K562 (cell line): ENCODE results near the gene SLC9A1. TPM values are rescaled to one million over a fixed set of nuclear protein-coding genes. Genes with fewer than 3 reads are reported as not detected.

Experiments
- ATAC-seq: fragments of 200-7000 bp; cut with Tn5 transposase; 3 replicates; pipeline ENCODE4 v1.9.1; 2020; ENCODE audit warnings: moderate library complexity
- BruUV-seq: library from RNA; stranded (reverse); fragments of 400-500 nt; replicated peaks from 2 replicates; lab custom pipeline; 2021; lab: Mats Ljungman, UMichigan
- CTCF ChIA-PET: fragments of 300-600 bp; formaldehyde crosslinking; extraction: SDS; loops from one replicate; lab custom pipeline; 2021; ENCODE audit warnings: low intra/inter-chr PET ratio; lab: Yijun Ruan, JAX
- POLR2A ChIA-PET: fragments of 300-600, 350-650 bp; sonication (Branson Sonifier 250); formaldehyde crosslinking; extraction: SDS; loops from one replicate; lab custom pipeline; 2021; ENCODE audit warnings: antibody characterized with exemption, inconsistent platforms; lab: Yijun Ruan, JAX
- DNase-seq, 4 experiments: peaks; one replicate each; pipeline versions ENCODE4 v3.0.0 to v3.0.0-alpha.2; 2011 to 2018; ENCODE audit warnings: low spot score in 3 of 4, mixed read lengths in 3 of 4; ENCODE audit errors: extremely low read depth in 1 of 4
- FAIRE-seq: peaks from 2 replicates; lab custom pipeline; 2011; peaks lifted over from hg19 to GRCh38; lab: Jason Lieb, UNC
- H2AFZ ChIP-seq: 2 replicates; pipeline ENCODE4 v1.6.0; 2011; ENCODE audit warnings: low read depth, low read length, control low read depth, inconsistent platforms
- H3K27ac ChIP-seq: fragments of 200-600 bp; 3 replicates; pipeline ENCODE4 v1.8.0; 2011; ENCODE audit warnings: low read depth, mild to moderate bottlenecking, control low read depth, inconsistent platforms, low read length, moderate library complexity, mixed read lengths; ENCODE audit errors: extremely low read depth
- H3K27me3 ChIP-seq, 2 experiments: fragments of 300-600 bp in 1 of 2; 2 replicates in 1 of 2; 3 replicates in 1 of 2; pipeline versions ENCODE4 v1.6.0 to v1.8.0; 2011; ENCODE audit warnings: inconsistent platforms in 2 of 2, low read length in 2 of 2, mild to moderate bottlenecking in 1 of 2, mixed read lengths in 1 of 2, moderate library complexity in 1 of 2; ENCODE audit not compliant: control insufficient read depth in 2 of 2, insufficient read depth in 2 of 2
- H3K36me3 ChIP-seq: fragments of 300-600 bp; 3 replicates; pipeline ENCODE4 v1.8.0; 2011; ENCODE audit warnings: mild to moderate bottlenecking, low read length, inconsistent platforms; ENCODE audit not compliant: control insufficient read depth, insufficient read depth
- H3K4me1 ChIP-seq, 2 experiments: fragments of 200-600 bp in 1 of 2; replicated peaks in 1 of 2; 2 replicates in 1 of 2; 3 replicates in 1 of 2; pipeline versions ENCODE4 v1.5.1 to v1.8.0; 2011; ENCODE audit warnings: inconsistent platforms in 2 of 2, low read length in 2 of 2, mild to moderate bottlenecking in 1 of 2, mixed read lengths in 1 of 2, moderate library complexity in 1 of 2; ENCODE audit not compliant: control insufficient read depth in 2 of 2, insufficient read depth in 2 of 2
- H3K4me2 ChIP-seq: 2 replicates; pipeline ENCODE4 v1.6.1; 2011; ENCODE audit warnings: low read length, control low read depth, inconsistent platforms, mixed read lengths; ENCODE audit not compliant: insufficient read depth
- H3K4me3 ChIP-seq: fragments of 200-600 bp; sonication (generic), shearing (Covaris generic); 2 replicates; pipeline ENCODE4 v1.5.1; 2016; ENCODE audit warnings: control low read depth, inconsistent platforms
- H3K79me2 ChIP-seq: fragments of 200-600 bp; 3 replicates; pipeline ENCODE4 v1.8.0; 2011; ENCODE audit warnings: low read length, inconsistent platforms; ENCODE audit not compliant: control insufficient read depth, insufficient read depth
- H3K9ac ChIP-seq, 2 experiments: 2 replicates each; pipeline versions ENCODE4 v1.6.0 to v1.6.1; 2011; ENCODE audit warnings: low read depth in 2 of 2, low read length in 2 of 2, control low read depth in 1 of 2, inconsistent platforms in 1 of 2, mild to moderate bottlenecking in 1 of 2, mixed read lengths in 1 of 2; ENCODE audit not compliant: insufficient read depth in 1 of 2
- H3K9me1 ChIP-seq: one replicate; pipeline ENCODE4 v1.6.0; 2011; ENCODE audit warnings: inconsistent platforms, mild to moderate bottlenecking, low read length, moderate library complexity; ENCODE audit not compliant: control insufficient read depth, insufficient read depth
- H3K9me3 ChIP-seq: replicated peaks from 2 replicates; pipeline ENCODE4 v1.5.1; 2011; ENCODE audit warnings: low read depth, low read length, inconsistent platforms; ENCODE audit not compliant: control insufficient read depth, insufficient read depth
- H4K20me1 ChIP-seq: replicated peaks from 2 replicates; pipeline ENCODE4 v1.6.1; 2011; ENCODE audit warnings: low read length, inconsistent platforms, mixed read lengths; ENCODE audit not compliant: control insufficient read depth, insufficient read depth
- C11orf30 ChIP-seq: fragments of 450-650 bp; IDR thresholded peaks from 2 replicates; pipeline ENCODE4 v1.6.1; 2016; ENCODE audit warnings: low read depth, mild to moderate bottlenecking
- HMG20A ChIP-seq: fragments of 450-650 bp; formaldehyde crosslinking; conservative IDR thresholded peaks from 2 replicates; pipeline ENCODE4 v1.4.0; 2020; ENCODE audit warnings: mild to moderate bottlenecking, mixed read lengths
- NCOA1 ChIP-seq: fragments of 450-650 bp; IDR thresholded peaks from 2 replicates; pipeline ENCODE4 v1.6.1; 2016; ENCODE audit warnings: low read depth
- NCOA2 ChIP-seq, 2 experiments: fragments of 450-650 bp; IDR thresholded peaks; 2 replicates each; pipeline ENCODE4 v1.6.1; 2018; ENCODE audit warnings: mild to moderate bottlenecking in 2 of 2, moderate library complexity in 1 of 2; ENCODE audit not compliant: partially characterized antibody in 2 of 2
- NCOA6 ChIP-seq: fragments of 450-650 bp; IDR thresholded peaks from 2 replicates; pipeline ENCODE4 v1.6.1; 2017; ENCODE audit warnings: mild to moderate bottlenecking
- NR1H2 ChIP-seq: sonication (generic); formaldehyde crosslinking; IDR thresholded peaks from 2 replicates; pipeline ENCODE4 v1.4.0; 2020; ENCODE audit warnings: mild to moderate bottlenecking, missing genetic modification reagents
- SUPT5H ChIP-seq: fragments of 450-650 bp; IDR thresholded peaks from 2 replicates; pipeline ENCODE4 v1.6.1; 2016
- U2AF1 ChIP-seq: fragments of 200-400 bp; formaldehyde crosslinking; optimal IDR thresholded peaks from 2 replicates; pipeline ENCODE3; 2017; ENCODE audit warnings: mild to moderate bottlenecking, low read depth, low read length, moderate library complexity
- WGBS: fragments of 100-300 bp; shearing (Covaris generic); methylation state at CpG from one replicate; pipeline ENCODE4 v1.1.6; 2016; ENCODE audit warnings: low coverage, mixed read lengths; ENCODE audit not compliant: insufficient coverage; ENCODE audit errors: missing lambda C conversion rate; 5-methylcytosine and 5-hydroxymethylcytosine counted together
- in situ Hi-C: fragments of 300-500 bp; cut with MboI; formaldehyde crosslinking; loops from 4 replicates; pipeline ENCODE4 v1.15.0; 2018; ENCODE audit warnings: inconsistent platforms, mixed read lengths
- intact Hi-C: fragments of 100-400 bp; cut with micrococcal nuclease; formaldehyde crosslinking; loops from 2 replicates; pipeline ENCODE4 v1.14.2; 2022
- polyA plus RNA-seq, 8 experiments: library from polyadenylated mRNA; depleted of rRNA in 4 of 8; stranded (reverse) in 5 of 8; unstranded in 3 of 8; fragments of >200 nt; fragmentation: Nextera tagmentation in 2 of 8; fragmentation: Illumina TruSeq in 1 of 8; extraction: Ambion mirVana in 2 of 8; extraction: Trizol in 1 of 8; gene quantifications; 2 replicates each; pipeline versions ENCODE4 v1.2.1 to v1.2.3, GENCODE V29; 2011 to 2014; ENCODE audit warnings: inconsistent platforms in 1 of 8, missing spikeins in 1 of 8
- total RNA-seq, 7 experiments: library from RNA; depleted of rRNA in 6 of 7; stranded (reverse); fragments of >200 nt in 6 of 7; fragmentation: Illumina TruSeq in 2 of 7; extraction: Trizol in 2 of 7; gene quantifications; 2 replicates each; pipeline versions ENCODE4 v1.2.1 to v1.2.3, GENCODE V29; 2011 to 2021; ENCODE audit warnings: low replicate concordance in 1 of 7
- TF ChIP-seq, protein P1 (sequence below), 3 experiments: IDR thresholded peaks in 2 of 3; conservative IDR thresholded peaks in 1 of 3; 2 replicates each; pipeline ENCODE4 v1.5.1; 2011 to 2012; ENCODE audit warnings: low read length in 3 of 3, mild to moderate bottlenecking in 3 of 3, control low read depth in 2 of 3, improper control_type of control experiment in 1 of 3, inconsistent platforms in 1 of 3, low read depth in 1 of 3, mixed read lengths in 1 of 3, moderate library complexity in 1 of 3; ENCODE audit not compliant: insufficient read depth in 2 of 3
- TF ChIP-seq, protein P2 (sequence below): IDR thresholded peaks from 3 replicates; pipeline ENCODE4 v1.6.1; 2011; ENCODE audit warnings: borderline replicate concordance, mild to moderate bottlenecking; ENCODE audit not compliant: insufficient read length, insufficient read depth
- TF ChIP-seq, protein P3 (sequence below): sonication (generic); formaldehyde crosslinking; IDR thresholded peaks from 2 replicates; pipeline ENCODE4 v1.8.1; 2022; ENCODE audit warnings: missing genetic modification reagents
- TF ChIP-seq, protein P4 (sequence below): fragments of 250-450 bp; sonication (Bioruptor Pico); IDR thresholded peaks from 2 replicates; pipeline ENCODE4 v1.6.1; 2021; ENCODE audit warnings: mild to moderate bottlenecking
- TF ChIP-seq, protein P5 (sequence below): fragments of 450-650 bp; formaldehyde crosslinking; IDR thresholded peaks from 2 replicates; pipeline ENCODE4 v1.4.0; 2020; ENCODE audit warnings: mild to moderate bottlenecking, mixed read lengths

Gene SLC9A1
- total and polyA plus RNA-seq, 9 of the 15 experiments (the other 6 are each of a cell fraction or from before 2014, with no cell fraction given): 0.59 to 14.4 (median 2.0) TPM

DNA sequence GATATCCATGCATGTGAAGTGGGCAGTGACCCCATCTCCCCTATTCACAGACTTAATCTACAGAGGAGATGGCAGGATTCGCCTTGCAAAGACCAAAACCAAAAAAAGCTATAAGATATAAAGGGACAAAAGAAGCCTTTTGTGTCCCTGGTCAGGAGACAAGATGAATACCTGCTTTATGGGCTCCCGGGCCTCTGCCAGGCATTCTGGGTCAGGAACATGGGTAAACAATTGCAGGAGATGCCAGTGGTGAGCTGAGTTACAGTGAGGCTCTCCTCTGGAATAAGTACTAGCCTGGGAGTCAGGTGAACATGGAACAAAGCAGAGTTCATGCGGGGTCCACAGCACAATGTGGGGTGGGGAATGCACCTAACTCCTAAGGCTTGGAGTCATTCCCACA, 4.7 kb downstream of the SLC9A1 start:
- 77% methylated on average over 3 of the region's 3 CpGs for WGBS
- ATAC-seq: no peak
- no TSS peak for BruUV-seq
- no peak for FAIRE-seq
- H3K4me3 ChIP-seq: no peak overlapping the region
- no peaks in the 10 kb centered on the region for H3K9me1 ChIP-seq
- no peaks in the 10 kb centered on the region; the same call in 2 of the 3 replicates for H3K36me3 ChIP-seq
- ChIA-PET POLR2A (interaction anchor here (0.6 to 11.8 kb wide), 8 partner anchors 10 to 1194 kb away, joined by 3 to 380 read pairs (median 3); no protein-coding TSS in a partner anchor), CTCF (no interaction called here)
- 0 out of 2 replicates have a peak, but pooled peaks cover 1% of the 10 kb centered on the region for H3K9me3 ChIP-seq
- intact Hi-C loops (loop anchor here (10.0 kb wide), 1 partner anchor 45 kb away; no protein-coding TSS in a partner anchor), in situ Hi-C loops (no loop called here)
- no peak for DNase-seq
- no peak overlapping the region for H3K4me2 ChIP-seq
- H3K27me3 ChIP-seq: no peaks in the 10 kb centered on the region
- peaks cover 42% of the 10 kb centered on the region for H3K79me2 ChIP-seq
- H3K9ac ChIP-seq: no peak overlapping the region
- H4K20me1 ChIP-seq: peaks cover 13% of the 10 kb centered on the region; the same call in 1 of the 2 replicates
- no peak overlapping the region for H2AFZ ChIP-seq
- TF ChIP-seq NCOA2 (IDR thresholded peaks at IDR 0.05; ENCODE audit: partially characterized antibody in 2 of 2) (no peak), NCOA6 (no peak), HMG20A (CRISPR knock-in tag) (no peak), NR1H2 (CRISPR knock-in tag) (no peak), NCOA1 (no peak), U2AF1 (no peak), C11orf30 (no peak), SUPT5H (no peak)
- TF ChIP-seq, protein P1, sequence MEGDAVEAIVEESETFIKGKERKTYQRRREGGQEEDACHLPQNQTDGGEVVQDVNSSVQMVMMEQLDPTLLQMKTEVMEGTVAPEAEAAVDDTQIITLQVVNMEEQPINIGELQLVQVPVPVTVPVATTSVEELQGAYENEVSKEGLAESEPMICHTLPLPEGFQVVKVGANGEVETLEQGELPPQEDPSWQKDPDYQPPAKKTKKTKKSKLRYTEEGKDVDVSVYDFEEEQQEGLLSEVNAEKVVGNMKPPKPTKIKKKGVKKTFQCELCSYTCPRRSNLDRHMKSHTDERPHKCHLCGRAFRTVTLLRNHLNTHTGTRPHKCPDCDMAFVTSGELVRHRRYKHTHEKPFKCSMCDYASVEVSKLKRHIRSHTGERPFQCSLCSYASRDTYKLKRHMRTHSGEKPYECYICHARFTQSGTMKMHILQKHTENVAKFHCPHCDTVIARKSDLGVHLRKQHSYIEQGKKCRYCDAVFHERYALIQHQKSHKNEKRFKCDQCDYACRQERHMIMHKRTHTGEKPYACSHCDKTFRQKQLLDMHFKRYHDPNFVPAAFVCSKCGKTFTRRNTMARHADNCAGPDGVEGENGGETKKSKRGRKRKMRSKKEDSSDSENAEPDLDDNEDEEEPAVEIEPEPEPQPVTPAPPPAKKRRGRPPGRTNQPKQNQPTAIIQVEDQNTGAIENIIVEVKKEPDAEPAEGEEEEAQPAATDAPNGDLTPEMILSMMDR (IDR thresholded peaks at IDR 0.05 in 2 of 3, conservative IDR thresholded peaks at IDR 0.05 in 1 of 3; ENCODE audit: insufficient read depth in 2 of 3, low read depth in 1 of 3, low read length in 3 of 3): no peak
- TF ChIP-seq, protein P2, sequence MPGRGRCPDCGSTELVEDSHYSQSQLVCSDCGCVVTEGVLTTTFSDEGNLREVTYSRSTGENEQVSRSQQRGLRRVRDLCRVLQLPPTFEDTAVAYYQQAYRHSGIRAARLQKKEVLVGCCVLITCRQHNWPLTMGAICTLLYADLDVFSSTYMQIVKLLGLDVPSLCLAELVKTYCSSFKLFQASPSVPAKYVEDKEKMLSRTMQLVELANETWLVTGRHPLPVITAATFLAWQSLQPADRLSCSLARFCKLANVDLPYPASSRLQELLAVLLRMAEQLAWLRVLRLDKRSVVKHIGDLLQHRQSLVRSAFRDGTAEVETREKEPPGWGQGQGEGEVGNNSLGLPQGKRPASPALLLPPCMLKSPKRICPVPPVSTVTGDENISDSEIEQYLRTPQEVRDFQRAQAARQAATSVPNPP: no peak
- TF ChIP-seq, protein P3, sequence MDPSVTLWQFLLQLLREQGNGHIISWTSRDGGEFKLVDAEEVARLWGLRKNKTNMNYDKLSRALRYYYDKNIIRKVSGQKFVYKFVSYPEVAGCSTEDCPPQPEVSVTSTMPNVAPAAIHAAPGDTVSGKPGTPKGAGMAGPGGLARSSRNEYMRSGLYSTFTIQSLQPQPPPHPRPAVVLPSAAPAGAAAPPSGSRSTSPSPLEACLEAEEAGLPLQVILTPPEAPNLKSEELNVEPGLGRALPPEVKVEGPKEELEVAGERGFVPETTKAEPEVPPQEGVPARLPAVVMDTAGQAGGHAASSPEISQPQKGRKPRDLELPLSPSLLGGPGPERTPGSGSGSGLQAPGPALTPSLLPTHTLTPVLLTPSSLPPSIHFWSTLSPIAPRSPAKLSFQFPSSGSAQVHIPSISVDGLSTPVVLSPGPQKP (CRISPR knock-in tag): no peak
- TF ChIP-seq, protein P4, sequence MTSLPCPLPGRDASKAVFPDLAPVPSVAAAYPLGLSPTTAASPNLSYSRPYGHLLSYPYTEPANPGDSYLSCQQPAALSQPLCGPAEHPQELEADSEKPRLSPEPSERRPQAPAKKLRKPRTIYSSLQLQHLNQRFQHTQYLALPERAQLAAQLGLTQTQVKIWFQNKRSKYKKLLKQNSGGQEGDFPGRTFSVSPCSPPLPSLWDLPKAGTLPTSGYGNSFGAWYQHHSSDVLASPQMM (CRISPR knock-in tag): no peak
- TF ChIP-seq, protein P5, sequence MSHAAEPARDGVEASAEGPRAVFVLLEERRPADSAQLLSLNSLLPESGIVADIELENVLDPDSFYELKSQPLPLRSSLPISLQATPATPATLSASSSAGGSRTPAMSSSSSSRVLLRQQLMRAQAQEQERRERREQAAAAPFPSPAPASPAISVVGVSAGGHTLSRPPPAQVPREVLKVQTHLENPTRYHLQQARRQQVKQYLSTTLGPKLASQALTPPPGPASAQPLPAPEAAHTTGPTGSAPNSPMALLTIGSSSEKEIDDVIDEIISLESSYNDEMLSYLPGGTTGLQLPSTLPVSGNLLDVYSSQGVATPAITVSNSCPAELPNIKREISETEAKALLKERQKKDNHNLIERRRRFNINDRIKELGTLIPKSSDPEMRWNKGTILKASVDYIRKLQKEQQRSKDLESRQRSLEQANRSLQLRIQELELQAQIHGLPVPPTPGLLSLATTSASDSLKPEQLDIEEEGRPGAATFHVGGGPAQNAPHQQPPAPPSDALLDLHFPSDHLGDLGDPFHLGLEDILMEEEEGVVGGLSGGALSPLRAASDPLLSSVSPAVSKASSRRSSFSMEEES (CRISPR knock-in tag): no peak
- no peak overlapping the region for H3K27ac ChIP-seq
- peaks cover 36 to 40% of the 10 kb centered on the region in 2 experiments for H3K4me1 ChIP-seq
